SK-N-DZ (cell line): ENCODE data around the gene GANC. TPM values are rescaled to one million over a fixed set of nuclear protein-coding genes. Genes with fewer than 3 reads are reported as not detected.
"Not testable (repeated sequence)": the region's sequence is repeated elsewhere in the genome, so short reads cannot be mapped to it uniquely, and the experiment has no call there.

Source experiments
- DNase-seq: peaks from one replicate; pipeline ENCODE4 v3.0.0-alpha.2; 2015; ENCODE audit warnings: low spot score
- polyA plus RNA-seq, 2 experiments: library from polyadenylated mRNA; depleted of rRNA; stranded (reverse); fragments of >200 nt; gene quantifications; 2 replicates each; pipeline ENCODE4 v1.2.3, GENCODE V29; 2014

The GANC gene
- 7.6 and 13.4 TPM in 2 replicates for polyA plus RNA-seq (2014; cell fraction: cytosol; rRNA removed)
- 18.5 and 22.3 TPM in 2 replicates for polyA plus RNA-seq (2014; cell fraction: nucleus; rRNA removed)

- DNase-seq, result peak; percentile 99
Observed at GRCh38 chr15:42272939-42273899, at the start of gene GANC, which contains the start of gene TMEM87A. Gene GANC (plus strand): TSS chr15:42273201. CDS start chr15:42274482, 1,281 bp downstream. Gene TMEM87A (minus strand): TSS chr15:42273433. CDS start chr15:42273398, 35 bp downstream.

- DNase-seq, result no peak
Observed at GRCh38 chr15:42226648-42227047, 46.4 kb upstream of the GANC start.

GRCh38 chr15:42228036-42228435, 45.0 kb upstream of the GANC start:
- no peak for DNase-seq

GRCh38 chr15:42228981-42229380, 44.0 kb upstream of the GANC start:
- not testable (repeated sequence) for DNase-seq

GRCh38 chr15:42231088-42231487, 41.9 kb upstream of the GANC start:
- no peak for DNase-seq

GRCh38 chr15:42232606-42233005, 40.4 kb upstream of the GANC start:
- no peak for DNase-seq

- no peak for DNase-seq
Observed at GRCh38 chr15:42233107-42233506, 39.9 kb upstream of the GANC start.

- no peak for DNase-seq
Observed at GRCh38 chr15:42239528-42240182, 33.3 kb upstream of the GANC start.

- DNase-seq, result no peak
Observed at GRCh38 chr15:42240823-42241222, 32.2 kb upstream of the GANC start.

- DNase-seq, result no peak
Observed at GRCh38 chr15:42253300-42253699, 19.7 kb upstream of the GANC start.

GRCh38 chr15:42264795-42265194, 8.2 kb upstream of the GANC start:
- DNase-seq, result no peak

GRCh38 chr15:42267286-42267685, 5.7 kb upstream of the GANC start:
- DNase-seq, result no peak

GRCh38 chr15:42270551-42270950, 2.5 kb upstream of the GANC start:
- DNase-seq, result no peak

GRCh38 chr15:42270996-42271395, 2.0 kb upstream of the GANC start:
- DNase-seq, result no peak

- peak; percentile 26 for DNase-seq
Observed at GRCh38 chr15:42273900-42274701, 1.1 kb downstream of the GANC start.

GRCh38 chr15:42274702-42274989, 1.6 kb downstream of the GANC start:
- no peak for DNase-seq

- no peak for DNase-seq
Observed at GRCh38 chr15:42275780-42276391, 2.9 kb downstream of the GANC start.

GRCh38 chr15:42276762-42277161, 3.8 kb downstream of the GANC start:
- no peak for DNase-seq

- DNase-seq, result no peak
Observed at GRCh38 chr15:42279234-42279723, 6.3 kb downstream of the GANC start.

GRCh38 chr15:42282344-42282743, 9.3 kb downstream of the GANC start:
- no peak for DNase-seq

- no peak for DNase-seq
Observed at GRCh38 chr15:42282926-42283325, 9.9 kb downstream of the GANC start.
